Mammary epithelial cell (primary cell): ENCODE measurements around the gene PDE11A.

Experiments used
- EZH2 ChIP-seq: IDR thresholded peaks from 2 replicates; pipeline ENCODE4 v1.6.1; 2012; ENCODE audit warnings: low read length, inconsistent platforms, borderline replicate concordance
- TF ChIP-seq, protein P1 (sequence below), 2 donors: IDR thresholded peaks in 1 of 2; conservative IDR thresholded peaks in 1 of 2; 2 replicates each; pipeline ENCODE4 v1.5.1; 2011 to 2012; ENCODE audit warnings: inconsistent platforms in 2 of 2, low read length in 2 of 2, mild to moderate bottlenecking in 2 of 2, control low read depth in 1 of 2, low read depth in 1 of 2; ENCODE audit not compliant: insufficient read depth in 1 of 2; ENCODE audit errors: extremely low read depth in 1 of 2

- TF ChIP-seq, protein P1, sequence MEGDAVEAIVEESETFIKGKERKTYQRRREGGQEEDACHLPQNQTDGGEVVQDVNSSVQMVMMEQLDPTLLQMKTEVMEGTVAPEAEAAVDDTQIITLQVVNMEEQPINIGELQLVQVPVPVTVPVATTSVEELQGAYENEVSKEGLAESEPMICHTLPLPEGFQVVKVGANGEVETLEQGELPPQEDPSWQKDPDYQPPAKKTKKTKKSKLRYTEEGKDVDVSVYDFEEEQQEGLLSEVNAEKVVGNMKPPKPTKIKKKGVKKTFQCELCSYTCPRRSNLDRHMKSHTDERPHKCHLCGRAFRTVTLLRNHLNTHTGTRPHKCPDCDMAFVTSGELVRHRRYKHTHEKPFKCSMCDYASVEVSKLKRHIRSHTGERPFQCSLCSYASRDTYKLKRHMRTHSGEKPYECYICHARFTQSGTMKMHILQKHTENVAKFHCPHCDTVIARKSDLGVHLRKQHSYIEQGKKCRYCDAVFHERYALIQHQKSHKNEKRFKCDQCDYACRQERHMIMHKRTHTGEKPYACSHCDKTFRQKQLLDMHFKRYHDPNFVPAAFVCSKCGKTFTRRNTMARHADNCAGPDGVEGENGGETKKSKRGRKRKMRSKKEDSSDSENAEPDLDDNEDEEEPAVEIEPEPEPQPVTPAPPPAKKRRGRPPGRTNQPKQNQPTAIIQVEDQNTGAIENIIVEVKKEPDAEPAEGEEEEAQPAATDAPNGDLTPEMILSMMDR (conservative IDR thresholded peaks at IDR 0.05 in 1 of 2, IDR thresholded peaks at IDR 0.05 in 1 of 2; ENCODE audit: extremely low read depth in 1 of 2, insufficient read depth in 1 of 2, low read depth in 1 of 2, low read length in 2 of 2), result no peak
- TF ChIP-seq EZH2, result no peak
Observed at GRCh38 chr2:177671662-177672061, 400.9 kb downstream of the PDE11A start.
